ENCODE data around the gene GNS.

GRCh38 chr12:64744422-64745258 lies 14.6 kb downstream of the GNS start:
- no peak for TF ChIP-seq CREB1 (IDR thresholded peaks at IDR 0.05; ENCODE audit: low read depth)
- TF ChIP-seq YY1 (IDR thresholded peaks at IDR 0.05; ENCODE audit: low read depth), result no peak
- TF ChIP-seq EGR1 (IDR thresholded peaks at IDR 0.05), result no peak
- no peak for TF ChIP-seq RAD21 (IDR thresholded peaks at IDR 0.05; ENCODE audit: low read depth)
- no peak for TF ChIP-seq NFIC (IDR thresholded peaks at IDR 0.05)
- TF ChIP-seq EP300 (IDR thresholded peaks at IDR 0.05; ENCODE audit: borderline replicate concordance), result no peak
- no peak for TF ChIP-seq ZBTB7A (IDR thresholded peaks at IDR 0.05; ENCODE audit: low read depth)
- TF ChIP-seq, protein P1, sequence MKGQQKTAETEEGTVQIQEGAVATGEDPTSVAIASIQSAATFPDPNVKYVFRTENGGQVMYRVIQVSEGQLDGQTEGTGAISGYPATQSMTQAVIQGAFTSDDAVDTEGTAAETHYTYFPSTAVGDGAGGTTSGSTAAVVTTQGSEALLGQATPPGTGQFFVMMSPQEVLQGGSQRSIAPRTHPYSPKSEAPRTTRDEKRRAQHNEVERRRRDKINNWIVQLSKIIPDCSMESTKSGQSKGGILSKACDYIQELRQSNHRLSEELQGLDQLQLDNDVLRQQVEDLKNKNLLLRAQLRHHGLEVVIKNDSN (IDR thresholded peaks at IDR 0.05), result no peak
- TF ChIP-seq TAF1 (IDR thresholded peaks at IDR 0.05; ENCODE audit: low read depth), result no peak
- no peak for TF ChIP-seq CEBPB (IDR thresholded peaks at IDR 0.05)
- TF ChIP-seq REST (IDR thresholded peaks at IDR 0.05; ENCODE audit: low read depth), result no peak
- TF ChIP-seq FOXM1 (IDR thresholded peaks at IDR 0.05; ENCODE audit: borderline replicate concordance, low read depth), result no peak

All from Ishikawa (cell line).